Small intestine (tissue), 7 donors: Measurements from ENCODE around the gene SHTN1. TPM values are rescaled to one million over a fixed set of nuclear protein-coding genes. Genes with fewer than 3 reads are reported as not detected.
A peak's percentile ranks its signal among the peaks of the same experiment; 100 is the strongest.

ENCODE experiments used
- DNase-seq, 2 donors: peaks; one replicate each; pipeline versions ENCODE4 v3.0.0 to v3.0.0-alpha.2; 2013
- FAIRE-seq: peaks from 2 replicates; lab custom pipeline; 2012; peaks lifted over from hg19 to GRCh38; lab: Jason Lieb, UNC
- H3K27ac ChIP-seq, 3 donors: one replicate each; pipeline ENCODE4 v1.5.1; 2013; ENCODE audit warnings: low read length in 2 of 3, mild to moderate bottlenecking in 2 of 3, control low read depth in 1 of 3, inconsistent platforms in 1 of 3, low read depth in 1 of 3, moderate library complexity in 1 of 3
- H3K27me3 ChIP-seq, 3 donors: one replicate each; pipeline ENCODE4 v1.6.1; 2013; ENCODE audit warnings: low read length in 3 of 3, inconsistent platforms in 1 of 3; ENCODE audit not compliant: control insufficient read depth in 3 of 3, insufficient read depth in 3 of 3
- H3K36me3 ChIP-seq, 3 donors: one replicate each; pipeline ENCODE4 v1.6.1; 2013; ENCODE audit warnings: low read length in 3 of 3, inconsistent platforms in 1 of 3, low read depth in 1 of 3, mild to moderate bottlenecking in 1 of 3, moderate library complexity in 1 of 3; ENCODE audit not compliant: control insufficient read depth in 3 of 3, insufficient read depth in 2 of 3
- H3K4me1 ChIP-seq, 3 donors: one replicate each; pipeline ENCODE4 v1.6.1; 2013; ENCODE audit warnings: low read length in 2 of 3, inconsistent platforms in 1 of 3, low read depth in 1 of 3, mild to moderate bottlenecking in 1 of 3, moderate library complexity in 1 of 3; ENCODE audit not compliant: control insufficient read depth in 3 of 3, insufficient read depth in 2 of 3
- H3K4me3 ChIP-seq, 3 donors: one replicate each; pipeline ENCODE4 v1.5.1; 2013; ENCODE audit warnings: low read length in 3 of 3, control low read depth in 1 of 3, inconsistent platforms in 1 of 3, low read depth in 1 of 3, mild to moderate bottlenecking in 1 of 3, moderate library complexity in 1 of 3
- H3K9me3 ChIP-seq, 2 donors: one replicate each; pipeline ENCODE4 v1.6.1; 2013; ENCODE audit warnings: low read depth in 1 of 2, low read length in 1 of 2; ENCODE audit not compliant: control insufficient read depth in 2 of 2, insufficient read depth in 1 of 2
- WGBS, 3 donors: extraction: QIAGEN DNeasy Blood & Tissue Kit; methylation state at CpG; one replicate each; pipeline ENCODE4 v1.1.7; 2013; 5-methylcytosine and 5-hydroxymethylcytosine counted together
- polyA plus RNA-seq, 4 donors: library from polyadenylated mRNA; stranded (reverse) in 3 of 4; unstranded in 1 of 4; fragments of 200-250 nt in 3 of 4; fragments of 120-200 nt in 1 of 4; gene quantifications; one replicate each; pipeline versions ENCODE4 v1.2.1 to v1.2.3, GENCODE V29; 2013
- donor health status: healthy with polysubstance abuse.
- donor health status: control.
- donor health status: control.
- donor health status: Bipolar disorder and iron deficiency.
- donor health status: healthy.

The SHTN1 gene
- polyA plus RNA-seq, 4 donors, result 8.9 to 47.9 (median 9.8) TPM

DNA sequence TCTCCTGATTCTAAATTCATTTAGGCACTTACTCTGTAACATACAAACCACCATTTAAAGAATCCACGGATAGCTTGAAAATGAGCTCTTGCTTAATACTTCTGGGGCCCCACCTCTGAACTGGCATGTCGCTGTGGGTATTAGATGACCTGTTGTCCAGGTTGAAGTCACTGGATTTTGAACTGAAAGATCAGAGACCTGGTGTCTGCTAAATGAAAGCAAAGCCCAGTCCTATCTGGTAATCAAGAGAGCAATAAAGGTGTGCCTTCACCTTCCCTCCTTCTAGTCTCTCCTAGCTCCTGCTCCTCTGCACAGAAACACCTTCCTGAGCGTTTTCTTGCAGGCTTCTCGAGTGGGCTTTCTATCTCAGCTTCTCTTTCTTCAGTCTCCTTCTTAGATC, 151.3 kb downstream of the SHTN1 start:
- FAIRE-seq, result no peak
- Histone ChIP-seq H3K27me3 (peaks cover 0 to 5% (median 0%) of the 10 kb centered on the region in 3 donors), H3K9me3 (no peaks in the 10 kb centered on the region), H3K27ac (no peak overlapping the region), H3K36me3 (no peaks in the 10 kb centered on the region), H3K4me1 (peaks cover 0 to 11% (median 0%) of the 10 kb centered on the region in 3 donors), H3K4me3 (no peak overlapping the region)
- WGBS, 3 donors, result 23 to 64% (median 31%) methylated on average over 4 of the region's 4 CpGs
- DNase-seq, result peak; percentile 14 to 47

DNA sequence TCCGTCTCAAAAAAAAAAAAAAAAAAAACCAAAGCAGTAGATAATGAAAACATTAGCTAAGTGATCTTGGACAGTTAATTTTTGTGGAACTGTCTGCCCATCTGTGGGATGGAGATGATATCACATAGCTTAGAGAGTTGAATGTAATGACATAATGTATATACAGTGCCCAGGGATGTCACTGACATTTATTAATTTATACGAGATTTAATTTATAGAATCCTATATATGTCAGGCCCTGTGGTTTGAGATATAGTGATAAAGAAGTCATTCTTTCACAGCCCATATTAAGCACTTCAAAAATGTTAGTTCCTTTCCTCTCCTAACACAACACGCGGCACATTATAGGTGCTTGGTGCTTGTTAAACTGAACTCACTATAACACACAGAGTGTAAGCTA, 151.7 kb downstream of the SHTN1 start:
- Histone ChIP-seq H3K4me1 (peaks cover 0 to 11% (median 0%) of the 10 kb centered on the region in 3 donors), H3K27ac (no peak overlapping the region), H3K36me3 (no peaks in the 10 kb centered on the region), H3K9me3 (no peaks in the 10 kb centered on the region), H3K27me3 (peaks cover 0 to 5% (median 3%) of the 10 kb centered on the region in 3 donors), H3K4me3 (no peak overlapping the region)
- 73 to 82% (median 82%) methylated on average over 3 to 4 of the region's 4 CpGs for whole genome bisulfite sequencing, 3 donors
- DNase-seq (no peak), FAIRE-seq (no peak)

DNA sequence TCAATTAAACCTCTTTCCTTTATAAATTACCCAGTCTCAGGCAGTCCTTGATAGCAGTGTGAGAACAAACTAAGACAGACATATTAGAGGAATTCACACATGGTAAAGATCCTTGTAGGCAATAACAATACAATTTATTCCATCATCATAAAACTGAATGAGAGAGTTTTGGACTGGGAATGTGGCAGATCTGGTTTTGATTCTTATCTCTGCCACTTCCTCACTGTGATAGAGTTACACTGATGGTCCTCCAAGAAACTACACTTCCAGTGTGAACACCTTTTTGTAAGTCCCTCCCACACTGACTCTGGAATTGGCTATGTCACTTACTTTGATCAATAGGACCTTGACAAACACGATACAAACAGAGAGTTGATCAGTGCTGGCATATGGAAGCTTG, 152.7 kb downstream of the SHTN1 start:
- Histone ChIP-seq H3K27me3 (peaks cover 0 to 5% (median 4%) of the 10 kb centered on the region in 3 donors), H3K4me3 (no peak overlapping the region), H3K4me1 (peaks cover 0 to 11% (median 0%) of the 10 kb centered on the region in 3 donors), H3K36me3 (no peaks in the 10 kb centered on the region), H3K9me3 (no peaks in the 10 kb centered on the region), H3K27ac (no peak overlapping the region)
- FAIRE-seq (no peak), DNase-seq (no peak)
- WGBS, 3 donors, result 55 to 82% (median 69%) methylated on average over 1 of the region's 1 CpG

DNA sequence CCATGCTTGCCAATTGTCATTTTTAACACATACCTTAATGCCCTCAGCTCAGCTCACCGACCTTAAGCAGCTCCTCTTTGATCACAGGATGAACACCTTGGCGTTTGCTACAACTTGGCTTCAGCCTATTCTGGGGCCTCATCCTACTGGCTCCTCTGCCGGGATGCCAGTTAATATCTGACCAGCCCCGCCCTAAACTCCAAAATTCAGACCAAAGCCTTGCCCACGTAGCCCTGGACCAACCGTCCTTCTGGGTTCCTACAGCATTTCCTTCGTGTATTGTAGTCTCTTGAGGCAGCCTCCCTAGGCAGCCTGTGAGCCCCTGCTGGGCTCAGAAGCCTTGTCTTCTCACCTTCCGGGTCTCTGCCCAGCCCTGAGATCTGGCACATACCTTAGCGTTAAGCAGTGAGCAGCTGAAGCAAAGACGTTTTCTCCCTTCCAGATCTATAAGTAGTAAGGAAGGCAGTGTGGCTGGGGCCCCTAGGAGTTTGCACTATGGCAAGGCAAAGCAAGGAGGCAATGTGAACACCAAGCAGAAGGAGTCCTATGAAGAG, 154.9 kb downstream of the SHTN1 start:
- Histone ChIP-seq H3K27me3 (peaks cover 0 to 5% (median 4%) of the 10 kb centered on the region in 3 donors), H3K27ac (peak overlapping the region in 1 of 3 donors; percentile 71), H3K36me3 (no peaks in the 10 kb centered on the region), H3K4me1 (peaks cover 0 to 11% (median 0%) of the 10 kb centered on the region in 3 donors), H3K9me3 (no peaks in the 10 kb centered on the region), H3K4me3 (peak overlapping the region in 2 of 3 donors; percentile 45 to 74)
- DNase-seq, result no peak
- WGBS, 3 donors, result 22 to 41% (median 38%) methylated on average over 10 of the region's 10 CpGs
- FAIRE-seq, result no peak

DNA sequence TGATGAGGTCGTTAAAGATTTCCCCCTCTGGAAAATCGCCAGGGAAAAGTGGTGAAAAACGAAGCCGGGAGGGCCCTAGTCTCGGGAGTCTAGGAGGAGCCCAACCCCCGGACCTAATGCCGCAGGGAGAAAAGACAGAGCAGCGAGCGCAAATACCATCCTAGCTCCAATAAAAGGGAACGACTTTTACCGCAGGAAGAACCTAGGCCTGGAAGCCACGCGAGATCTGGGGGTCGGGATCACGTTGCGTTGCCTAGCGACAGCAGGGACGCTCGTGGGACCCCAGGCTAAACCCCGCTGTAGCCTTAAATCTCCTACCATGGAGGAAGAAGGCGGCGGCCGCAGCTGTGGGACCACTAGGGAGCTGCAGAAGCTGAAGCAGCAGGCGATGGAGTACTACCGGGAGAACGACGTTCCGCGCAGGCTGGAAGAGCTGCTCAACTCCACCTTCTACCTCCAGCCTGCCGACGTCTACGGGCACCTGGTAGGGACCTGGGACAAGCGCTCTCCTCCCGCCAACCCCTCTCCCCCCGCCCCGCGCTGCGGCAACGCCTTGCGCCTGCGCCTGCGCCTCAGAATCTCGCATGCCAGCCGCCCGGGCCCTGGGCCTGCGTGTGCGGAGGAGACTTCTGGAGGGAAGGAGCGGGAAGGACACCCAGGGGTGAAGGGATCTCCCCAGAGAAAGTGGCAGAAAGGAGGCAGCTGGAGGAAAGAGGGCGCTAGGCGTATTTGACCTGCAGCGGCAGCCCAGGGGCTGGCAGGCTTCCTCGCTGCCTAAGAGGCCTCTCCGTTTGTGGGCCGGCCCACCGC, 155.5 kb downstream of the SHTN1 start, which contains the start of gene ENO4:
Gene ENO4 (plus strand): TSS at position 252 of the 810 bp plus-strand sequence. CDS start 68 bp downstream, at position 320.
- peaks cover 0 to 11% (median 0%) of the 10 kb centered on the region in 3 donors for H3K4me1 ChIP-seq
- H3K36me3 ChIP-seq, result no peaks in the 10 kb centered on the region
- no peak for FAIRE-seq
- H3K4me3 ChIP-seq, result peak within 1 kb of the TSS; percentile 45 to 74 (median 47)
- DNase-seq, result peak; percentile 76 to 95
- WGBS, 3 donors, result 2% methylated on average over 39 to 55 of the region's 55 CpGs
- peaks cover 0 to 5% (median 4%) of the 10 kb centered on the region in 3 donors for H3K27me3 ChIP-seq
- peak within 1 kb of the TSS in 1 of 3 donors; percentile 71 for H3K27ac ChIP-seq
- no peaks in the 10 kb centered on the region for H3K9me3 ChIP-seq

DNA sequence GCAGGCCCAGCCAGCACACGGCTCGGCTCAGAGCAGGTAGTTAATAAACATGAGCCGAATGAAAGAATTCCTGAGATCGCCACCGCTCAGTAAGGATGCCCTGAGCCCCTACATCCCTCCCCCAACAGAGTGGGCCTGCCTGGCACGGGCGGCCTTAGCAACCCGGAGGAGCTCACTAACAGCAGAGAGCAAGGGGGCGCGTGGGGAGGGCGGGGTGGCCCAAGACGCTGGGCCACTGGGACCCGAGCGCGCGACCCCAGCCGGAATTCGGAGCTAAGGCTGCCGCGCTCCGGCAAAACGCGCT, 156.1 kb downstream of the SHTN1 start:
- no peaks in the 10 kb centered on the region for H3K36me3 ChIP-seq
- H3K4me1 ChIP-seq, result peaks cover 0 to 11% (median 0%) of the 10 kb centered on the region in 3 donors
- no peak for DNase-seq
- H3K4me3 ChIP-seq, result peak overlapping the region; percentile 45 to 74 (median 47)
- H3K9me3 ChIP-seq, result no peaks in the 10 kb centered on the region
- H3K27ac ChIP-seq, result peak overlapping the region in 1 of 3 donors; percentile 71
- peaks cover 0 to 5% (median 4%) of the 10 kb centered on the region in 3 donors for H3K27me3 ChIP-seq
- no peak for FAIRE-seq
- WGBS, 3 donors, result 1 to 3% (median 1%) methylated on average over 23 of the region's 23 CpGs

DNA sequence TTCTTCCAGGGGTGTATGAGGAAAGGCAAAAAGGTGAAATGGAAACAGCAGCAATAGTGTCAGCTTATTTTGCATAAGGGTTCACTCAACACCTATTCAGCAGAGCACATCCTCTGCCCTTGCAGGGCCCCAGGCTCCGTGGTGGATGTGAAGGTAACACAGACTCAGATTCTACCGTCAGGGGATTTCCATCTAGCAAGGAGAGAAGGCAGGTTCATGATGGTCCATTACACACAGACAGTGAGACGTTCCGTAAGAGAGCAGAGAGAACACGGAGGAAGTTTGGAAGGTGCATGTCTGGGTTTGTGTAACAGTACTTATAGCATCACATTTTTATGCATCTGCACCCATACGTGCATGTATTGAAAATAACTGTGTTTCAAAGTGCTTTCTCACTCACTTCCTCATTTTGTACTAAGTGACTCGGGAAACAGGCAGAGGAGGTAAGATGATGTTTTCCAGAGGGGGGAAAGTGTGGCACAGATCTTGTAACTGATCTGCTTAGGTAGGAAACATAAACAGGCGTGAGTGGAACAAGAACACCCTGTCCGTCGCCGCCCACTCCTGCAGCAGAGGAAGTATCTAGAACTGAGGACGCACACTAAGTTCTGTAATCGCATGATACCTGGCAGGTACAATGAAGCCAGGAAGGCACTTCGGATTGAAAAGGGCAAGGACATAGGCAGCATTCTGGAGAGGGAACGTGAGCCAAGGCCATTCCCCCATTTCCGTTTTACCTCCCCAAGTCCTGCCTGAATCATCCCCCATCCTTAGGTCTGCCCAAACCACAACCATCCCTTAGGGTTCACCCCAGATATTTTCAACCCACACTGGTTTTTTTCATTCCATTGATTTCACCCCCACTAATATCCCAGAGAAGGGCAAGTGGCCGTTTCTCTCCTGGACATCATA, 156.7 kb downstream of the SHTN1 start:
- 33 to 44% (median 41%) methylated on average over 17 of the region's 17 CpGs for WGBS, 3 donors
- no peak for FAIRE-seq
- peak overlapping the region in 2 of 3 donors; percentile 45 to 74 for H3K4me3 ChIP-seq

DNA sequence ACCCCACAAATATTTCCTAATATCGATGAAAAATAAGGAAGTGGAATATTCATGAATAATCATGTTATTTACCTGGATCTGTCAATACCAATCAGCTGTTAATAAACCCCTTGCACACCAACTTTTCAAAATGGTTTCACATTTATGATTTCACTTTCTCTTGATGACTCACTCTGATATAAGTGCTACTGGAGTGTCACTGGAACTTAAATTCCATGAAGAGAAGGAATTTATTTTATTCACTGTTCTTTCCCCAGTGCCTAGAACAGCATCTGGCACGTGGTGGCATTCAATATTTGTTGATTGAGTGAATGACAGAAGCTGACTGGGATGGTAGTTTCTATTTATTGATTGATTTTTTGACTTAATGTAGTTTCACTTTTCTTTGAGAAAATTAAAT, 159.2 kb downstream of the SHTN1 start:
- H3K27ac ChIP-seq, result no peak overlapping the region
- H3K36me3 ChIP-seq, result no peaks in the 10 kb centered on the region
- no peak for DNase-seq
- no peaks in the 10 kb centered on the region for H3K9me3 ChIP-seq
- no peak for FAIRE-seq
- H3K27me3 ChIP-seq, result peaks cover 0 to 4% (median 0%) of the 10 kb centered on the region in 3 donors
- H3K4me1 ChIP-seq, result peaks cover 0 to 8% (median 0%) of the 10 kb centered on the region in 3 donors
- WGBS, 3 donors, result 52 to 53% (median 53%) methylated on average over 2 of the region's 2 CpGs
- H3K4me3 ChIP-seq, result no peak overlapping the region

More for the DNA sequence above, 156.7 kb downstream of the SHTN1 start:
- DNase-seq, result peak in 1 of 2 donors; percentile 2
- no peaks in the 10 kb centered on the region for H3K36me3 ChIP-seq
- no peaks in the 10 kb centered on the region for H3K9me3 ChIP-seq
- no peak overlapping the region for H3K27ac ChIP-seq
- H3K4me1 ChIP-seq, result peaks cover 0 to 8% (median 0%) of the 10 kb centered on the region in 3 donors
- peaks cover 0 to 5% (median 4%) of the 10 kb centered on the region in 3 donors for H3K27me3 ChIP-seq
